ENCODE data around the gene DCTN1.

DCTN1 gene

DNA sequence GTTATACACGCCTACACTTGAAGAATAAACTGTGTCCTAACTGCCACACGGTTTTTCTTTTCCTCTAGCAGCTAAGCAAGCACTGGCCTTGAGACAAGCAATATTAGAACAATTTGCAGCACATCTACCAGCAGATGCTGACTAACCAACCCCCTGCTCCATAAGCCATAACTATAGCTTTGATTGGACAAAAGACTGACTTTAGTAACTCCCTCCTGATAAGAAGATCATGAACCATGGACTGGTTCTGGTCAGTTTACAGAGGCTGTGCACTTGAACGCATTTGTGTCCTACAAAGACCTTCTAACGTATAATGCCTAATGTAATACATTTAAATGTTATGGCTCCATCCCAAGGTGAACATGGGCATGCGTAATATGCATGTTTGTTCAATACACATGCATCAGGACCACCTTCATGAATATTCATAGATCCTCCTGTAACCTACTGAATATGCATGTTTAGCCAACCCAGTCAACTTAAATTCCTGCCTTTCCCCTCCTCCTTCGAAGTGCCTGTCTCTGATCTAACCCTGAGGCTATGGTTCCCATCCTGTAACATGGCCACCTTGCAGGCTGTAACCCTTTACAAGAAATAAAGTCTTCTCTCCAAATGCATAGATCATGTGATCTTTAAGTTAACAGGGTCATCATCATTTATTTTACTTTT lies 63.4 kb downstream of the DCTN1 start:
- no peak for DNase-seq

DNA sequence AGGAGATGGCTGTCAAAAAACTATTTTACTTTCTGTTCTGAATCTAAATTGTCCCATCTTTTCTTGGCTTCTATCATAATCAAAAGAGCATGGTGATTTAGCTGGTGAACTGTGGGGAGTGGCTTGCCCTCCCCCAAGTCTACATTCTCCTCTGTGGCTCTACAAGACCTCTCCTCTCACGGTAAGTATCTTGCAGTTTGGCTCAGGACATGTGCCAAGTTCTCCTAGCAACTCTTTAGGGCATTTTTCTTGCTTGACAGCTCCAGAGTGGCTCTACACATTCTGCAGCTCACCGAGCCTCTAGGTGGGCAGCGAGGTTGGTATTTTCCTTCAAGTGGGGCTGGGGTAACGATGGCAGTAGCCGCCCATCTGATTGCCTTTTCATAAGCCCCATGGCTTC lies 66.0 kb downstream of the DCTN1 start:
- no peak for DNase-seq

DNA sequence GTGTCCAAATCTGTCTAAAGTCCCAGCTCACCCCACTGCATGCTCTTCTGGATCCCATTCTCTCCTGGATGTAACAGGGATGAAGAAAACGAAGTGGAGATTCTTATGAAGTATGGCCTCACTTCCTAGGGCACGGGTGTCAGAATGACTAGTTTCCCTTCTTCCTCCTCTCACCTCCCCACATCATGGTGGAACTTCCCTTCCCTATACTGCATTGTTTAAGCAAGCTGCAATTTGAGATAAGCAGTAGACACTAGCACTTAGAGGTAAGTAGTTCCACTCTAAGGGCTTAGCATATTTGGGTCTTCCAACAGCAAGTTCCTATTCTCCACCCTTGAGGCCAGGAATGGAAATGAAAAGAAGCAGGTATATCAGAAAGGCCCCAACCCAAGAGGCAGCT lies 66.6 kb downstream of the DCTN1 start:
- no peak for DNase-seq

DNA sequence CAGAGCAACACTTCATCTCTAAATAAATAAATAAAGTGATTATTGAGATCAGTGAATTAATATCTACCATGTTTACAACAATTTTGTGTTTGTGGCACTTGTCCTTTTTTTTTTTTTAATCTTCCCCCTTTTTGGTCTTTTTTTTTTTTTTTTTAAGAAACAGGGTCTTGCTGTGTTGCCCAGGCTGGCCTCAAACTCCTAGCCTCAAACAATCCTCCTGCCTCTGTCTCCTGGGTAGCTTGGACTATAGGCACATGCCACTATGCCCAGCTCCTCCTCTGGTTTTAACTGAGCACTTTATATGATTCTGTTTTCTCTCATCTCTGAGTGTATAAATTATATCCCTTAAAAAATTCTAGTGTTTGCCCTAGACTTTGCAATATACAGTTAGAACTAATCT lies 67.2 kb downstream of the DCTN1 start:
- no peak for DNase-seq

Data from NCI-H1694 treated with DMSO at 0.1 percent for 48 hours (cell line).